ENCODE measurements around the gene DALRD3. TPM values are rescaled to one million over a fixed set of nuclear protein-coding genes. Genes with fewer than 3 reads are reported as not detected.
A peak's percentile ranks its signal among the peaks of the same experiment; 100 is the strongest.

The DALRD3 gene
- total and polyA plus RNA-seq, 2 of the 8 experiments (the other 6 are each of a cell fraction or from before 2014, with no cell fraction given): 30.4 to 86.5 TPM

GRCh38 chr3:49013738-49014660 lies 4.4 kb downstream of the DALRD3 start:
- no peak overlapping the region for H3K4me2 ChIP-seq (ENCODE audit: insufficient read depth in 1 of 2, low read depth in 2 of 2, low read length in 2 of 2)
- no peak for TF ChIP-seq MAFK (IDR thresholded peaks at IDR 0.05; ENCODE audit: low read depth, low read length)
- TF ChIP-seq TCF12 (IDR thresholded peaks at IDR 0.05; ENCODE audit: low read depth, low read length): no peak
- TF ChIP-seq GABPA (IDR thresholded peaks at IDR 0.05; ENCODE audit: borderline replicate concordance, insufficient read depth, low read length): peak; percentile 43; the same call in 1 of the 2 replicates
- TF ChIP-seq RXRA (IDR thresholded peaks at IDR 0.05; ENCODE audit: insufficient read depth, low read depth, low read length): no peak
- TF ChIP-seq FOSL1 (IDR thresholded peaks at IDR 0.05; ENCODE audit: insufficient read depth, low read depth, low read length): no peak
- no peak for TF ChIP-seq KDM4A (IDR thresholded peaks at IDR 0.05; ENCODE audit: low read depth, low read length, severe bottlenecking)
- TF ChIP-seq JUN (IDR thresholded peaks at IDR 0.05; ENCODE audit: low read depth, low read length): no peak
- no peak for TF ChIP-seq EP300 (IDR thresholded peaks at IDR 0.05; ENCODE audit: borderline replicate concordance in 1 of 2, low read depth in 2 of 2, low read length in 2 of 2)
- peak; percentile 52 to 66; a peak in 3 of 4 replicates for TF ChIP-seq RAD21 (IDR thresholded peaks at IDR 0.05 in 1 of 2, conservative IDR thresholded peaks at IDR 0.05 in 1 of 2; ENCODE audit: low read depth in 2 of 2, low read length in 2 of 2)
- TF ChIP-seq ASH2L (IDR thresholded peaks at IDR 0.05; ENCODE audit: low read length): no peak

More at GRCh38 chr3:49013738-49014660, 4.4 kb downstream of the DALRD3 start:
- Histone ChIP-seq H3K14ac (ENCODE audit: insufficient read length) (no peak overlapping the region), H3K56ac (replicated peaks; ENCODE audit: insufficient read length, low read depth, low read length) (no peak overlapping the region), H3K9ac (replicated peaks in 1 of 4; ENCODE audit: extremely low read depth in 1 of 4, low read depth in 3 of 4, low read length in 3 of 4) (no peak overlapping the region), H2BK15ac (ENCODE audit: low read length) (no peak overlapping the region), H4K5ac (ENCODE audit: insufficient read length, low read depth, low read length) (no peak overlapping the region), H4K8ac (ENCODE audit: extremely low read depth, insufficient read depth, low read length) (no peak overlapping the region), H3K18ac (ENCODE audit: extremely low read depth, low read length) (no peak overlapping the region), H3K9me3 (ENCODE audit: insufficient read depth in 2 of 2, low read depth in 1 of 2, low read length in 1 of 2) (no peaks in the 10 kb centered on the region), H2BK20ac (ENCODE audit: low read length) (no peak overlapping the region), H2AK5ac (ENCODE audit: low read depth, low read length) (no peak overlapping the region), H2AFZ (ENCODE audit: low read length) (no peak overlapping the region), H3K36me3 (ENCODE audit: control insufficient read depth in 2 of 4, insufficient read depth in 4 of 4, low read length in 3 of 4) (peaks cover 15 to 55% (median 32%) of the 10 kb centered on the region in 4 experiments), H3K4ac (replicated peaks; ENCODE audit: insufficient read length, low read depth, low read length) (no peak overlapping the region), H2BK12ac (ENCODE audit: low read depth, low read length) (peak overlapping the region; percentile 60; the same call in 1 of the 2 replicates), H3K27me3 (replicated peaks in 1 of 4; ENCODE audit: control insufficient read depth in 3 of 4, extremely low read depth in 1 of 4, insufficient read depth in 3 of 4, low read length in 3 of 4) (no peaks in the 10 kb centered on the region), H3K4me1 (replicated peaks in 1 of 4; ENCODE audit: control insufficient read depth in 3 of 4, insufficient read depth in 4 of 4, low read length in 3 of 4) (peaks cover 0 to 8% (median 4%) of the 10 kb centered on the region in 4 experiments; a peak in 5 of 7 replicates), H2BK5ac (ENCODE audit: low read depth, low read length) (no peak overlapping the region; the same call in 1 of the 2 replicates), H3K79me2 (ENCODE audit: control insufficient read depth in 1 of 2, insufficient read depth in 2 of 2, low read length in 2 of 2) (peaks cover 4 to 46% of the 10 kb centered on the region in 2 experiments), H4K91ac (replicated peaks; ENCODE audit: insufficient read length, low read length) (no peak overlapping the region), H3K4me3 (ENCODE audit: extremely low read depth in 1 of 4, insufficient read depth in 2 of 4, low read depth in 3 of 4, low read length in 4 of 4) (no peak overlapping the region), H3K23ac (ENCODE audit: insufficient read length) (no peak overlapping the region), H3K23me2 (ENCODE audit: low read depth, low read length) (peaks cover 12% of the 10 kb centered on the region), H4K20me1 (replicated peaks in 1 of 2; ENCODE audit: control insufficient read depth in 1 of 2, insufficient read depth in 2 of 2, low read length in 2 of 2) (peaks cover 36 to 45% of the 10 kb centered on the region in 2 experiments), H3K27ac (ENCODE audit: low read depth, low read length) (no peak overlapping the region), H3K79me1 (ENCODE audit: low read depth, low read length) (peaks cover 12% of the 10 kb centered on the region), H2BK120ac (replicated peaks; ENCODE audit: low read depth, low read length) (no peak overlapping the region)
- ChIA-PET POLR2A (ENCODE audit: partially characterized antibody) (interaction anchor here (0.8 to 38.8 kb wide), 8 partner anchors 1 to 350 kb away, joined by 3 to 1518 read pairs (median 72); partner anchors contain the start of genes DALRD3, IMPDH2, NDUFAF3 and P4HTM), CTCF (ENCODE audit: partially characterized antibody) (interaction anchor here (0.5 to 24.3 kb wide), 17 partner anchors 9 to 326 kb away, joined by 3 to 467 read pairs (median 4); partner anchors contain the start of genes NDUFAF3, P4HTM and WDR6)
- FAIRE-seq (no peak), DNase-seq (ENCODE audit: low read depth in 1 of 2, low spot score in 2 of 2) (peak; percentile 49 to 86)
- WGBS, 2 experiments (ENCODE audit: extremely low coverage in 1 of 2, insufficient coverage in 1 of 2, insufficient read length in 1 of 2, insufficient replicate concordance in 2 of 2, low coverage in 1 of 2, low lambda C conversion rate in 2 of 2, missing lambda C conversion rate in 1 of 2): 84% methylated on average over 24 of the region's 24 CpGs; no CpG with 5 or more reads in 1 of the 2 experiments
